ENCODE data around the gene PPFIBP1. TPM values are rescaled to one million over a fixed set of nuclear protein-coding genes. Genes with fewer than 3 reads are reported as not detected.
A peak's percentile ranks its signal among the peaks of the same experiment; 100 is the strongest.

The PPFIBP1 gene
- total RNA-seq, 3 donors from 2014 or later, result 34.4 to 86.5 (median 84.0) TPM

DNA sequence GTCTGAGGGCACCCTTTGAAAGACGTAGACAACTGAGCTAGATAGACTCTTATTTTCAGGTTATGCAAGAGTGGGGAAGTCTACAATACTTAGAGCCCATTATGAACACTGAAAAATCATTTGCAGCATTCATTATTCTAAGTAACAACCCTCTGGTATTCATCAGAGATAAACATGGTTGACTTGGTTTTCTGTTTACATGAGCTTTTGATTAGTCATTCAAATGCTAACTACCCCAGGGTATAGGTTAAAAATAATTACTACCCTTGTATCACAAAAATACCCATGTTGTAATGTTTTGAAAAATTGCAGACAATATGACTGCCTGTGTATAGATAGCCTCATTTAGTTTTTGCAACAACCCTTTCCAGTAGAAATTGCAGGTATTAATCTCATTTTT is 78.5 kb downstream of the PPFIBP1 start:
- H3K4me1 ChIP-seq, result no peaks in the 10 kb centered on the region
- no peak for TF ChIP-seq POLR2A (IDR thresholded peaks at IDR 0.05)
- TF ChIP-seq, protein P1, sequence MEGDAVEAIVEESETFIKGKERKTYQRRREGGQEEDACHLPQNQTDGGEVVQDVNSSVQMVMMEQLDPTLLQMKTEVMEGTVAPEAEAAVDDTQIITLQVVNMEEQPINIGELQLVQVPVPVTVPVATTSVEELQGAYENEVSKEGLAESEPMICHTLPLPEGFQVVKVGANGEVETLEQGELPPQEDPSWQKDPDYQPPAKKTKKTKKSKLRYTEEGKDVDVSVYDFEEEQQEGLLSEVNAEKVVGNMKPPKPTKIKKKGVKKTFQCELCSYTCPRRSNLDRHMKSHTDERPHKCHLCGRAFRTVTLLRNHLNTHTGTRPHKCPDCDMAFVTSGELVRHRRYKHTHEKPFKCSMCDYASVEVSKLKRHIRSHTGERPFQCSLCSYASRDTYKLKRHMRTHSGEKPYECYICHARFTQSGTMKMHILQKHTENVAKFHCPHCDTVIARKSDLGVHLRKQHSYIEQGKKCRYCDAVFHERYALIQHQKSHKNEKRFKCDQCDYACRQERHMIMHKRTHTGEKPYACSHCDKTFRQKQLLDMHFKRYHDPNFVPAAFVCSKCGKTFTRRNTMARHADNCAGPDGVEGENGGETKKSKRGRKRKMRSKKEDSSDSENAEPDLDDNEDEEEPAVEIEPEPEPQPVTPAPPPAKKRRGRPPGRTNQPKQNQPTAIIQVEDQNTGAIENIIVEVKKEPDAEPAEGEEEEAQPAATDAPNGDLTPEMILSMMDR (IDR thresholded peaks at IDR 0.05), result no peak
- TF ChIP-seq POLR2AphosphoS5 (IDR thresholded peaks at IDR 0.05), result no peak
- no peak overlapping the region for H3K4me3 ChIP-seq
- peak overlapping the region; percentile 14 to 40 for H3K27ac ChIP-seq
- H3K27me3 ChIP-seq, result no peaks in the 10 kb centered on the region
- H3K9me3 ChIP-seq, result no peaks in the 10 kb centered on the region
- DNase-seq (ENCODE audit: low spot score in 2 of 2), result no peak
- intact Hi-C loops (cut with DNase I; ENCODE audit: low total_unique reads), result no loop called here
- no peaks in the 10 kb centered on the region for H3K36me3 ChIP-seq

DNA sequence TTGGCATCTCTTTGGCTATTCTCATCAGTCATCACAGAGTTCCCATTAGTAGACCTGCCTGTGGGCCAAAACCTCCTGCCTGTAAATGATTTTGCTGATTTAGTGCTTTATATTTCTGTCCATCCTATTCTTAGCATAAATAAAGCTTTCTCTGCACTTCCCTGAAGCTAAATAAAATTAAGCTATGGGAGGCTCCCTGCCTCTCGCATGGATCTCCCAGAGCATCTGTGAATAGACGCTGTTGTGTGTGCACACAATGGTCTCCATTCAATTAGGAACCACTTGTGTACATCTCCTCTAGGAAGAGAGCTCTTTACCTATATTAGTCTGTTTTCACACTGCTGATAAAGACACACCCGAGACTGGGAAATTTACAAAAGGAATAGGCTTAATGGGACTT is 80.4 kb downstream of the PPFIBP1 start:
- H3K27ac ChIP-seq, result no peak overlapping the region
- no peaks in the 10 kb centered on the region for H3K36me3 ChIP-seq
- H3K27me3 ChIP-seq, result no peaks in the 10 kb centered on the region
- intact Hi-C loops (cut with DNase I; ENCODE audit: low total_unique reads), result no loop called here
- H3K4me3 ChIP-seq, result no peak overlapping the region
- no peaks in the 10 kb centered on the region for H3K9me3 ChIP-seq
- no peaks in the 10 kb centered on the region for H3K4me1 ChIP-seq
- TF ChIP-seq POLR2A (IDR thresholded peaks at IDR 0.05) (no peak), POLR2AphosphoS5 (IDR thresholded peaks at IDR 0.05) (no peak)
- TF ChIP-seq, protein P1 (IDR thresholded peaks at IDR 0.05), result no peak
- no peak for DNase-seq (ENCODE audit: low spot score in 2 of 2)

DNA sequence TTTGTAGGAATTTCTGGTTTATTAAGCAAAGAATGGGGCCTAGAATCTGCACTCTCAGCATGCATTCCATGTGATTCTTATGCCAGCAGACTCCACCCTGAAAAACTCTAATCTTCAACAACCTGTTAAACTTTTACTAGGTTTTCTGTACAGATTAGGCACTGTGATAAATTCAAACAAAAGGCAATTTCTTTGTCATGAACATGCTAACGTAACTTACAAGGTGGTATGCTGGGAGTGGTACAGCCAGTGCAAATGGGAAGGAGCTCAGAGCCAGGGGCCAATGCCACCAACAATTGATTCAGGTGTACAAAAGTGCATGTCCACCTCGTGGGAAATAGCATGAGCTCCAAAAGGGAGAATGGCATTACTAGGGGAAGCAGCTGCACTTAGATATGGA is 83.0 kb downstream of the PPFIBP1 start:
- Histone ChIP-seq H3K9me3 (no peaks in the 10 kb centered on the region), H3K27me3 (no peaks in the 10 kb centered on the region), H3K4me1 (no peaks in the 10 kb centered on the region), H3K4me3 (no peak overlapping the region), H3K27ac (no peak overlapping the region), H3K36me3 (no peaks in the 10 kb centered on the region)
- TF ChIP-seq POLR2AphosphoS5 (IDR thresholded peaks at IDR 0.05), result no peak
- no peak for TF ChIP-seq POLR2A (IDR thresholded peaks at IDR 0.05)
- TF ChIP-seq, protein P1 (IDR thresholded peaks at IDR 0.05), result no peak
- intact Hi-C loops (cut with DNase I; ENCODE audit: low total_unique reads), result no loop called here
- no peak for DNase-seq (ENCODE audit: low spot score in 2 of 2)

DNA sequence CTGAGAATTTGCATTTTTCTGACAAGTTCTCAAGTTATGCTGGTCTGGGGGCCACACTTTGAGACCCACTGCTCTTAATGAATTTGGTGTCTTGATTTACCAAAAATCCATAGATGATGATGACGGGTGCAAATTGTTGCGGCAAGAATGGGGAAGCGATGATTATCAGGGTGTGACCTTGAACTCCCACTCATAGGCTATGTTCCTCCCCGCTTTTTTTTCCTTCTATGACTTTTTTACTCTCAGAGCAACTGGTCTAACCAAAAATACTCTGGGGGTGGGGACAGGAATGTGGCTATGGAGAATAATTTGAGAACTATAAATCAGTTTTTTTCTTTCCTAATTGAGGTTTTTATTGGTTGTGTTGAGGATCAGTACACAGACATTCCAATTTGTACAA is 83.6 kb downstream of the PPFIBP1 start:
- Histone ChIP-seq H3K27ac (peak overlapping the region in 1 of 2 donors; percentile 41), H3K4me1 (no peaks in the 10 kb centered on the region)

DNA sequence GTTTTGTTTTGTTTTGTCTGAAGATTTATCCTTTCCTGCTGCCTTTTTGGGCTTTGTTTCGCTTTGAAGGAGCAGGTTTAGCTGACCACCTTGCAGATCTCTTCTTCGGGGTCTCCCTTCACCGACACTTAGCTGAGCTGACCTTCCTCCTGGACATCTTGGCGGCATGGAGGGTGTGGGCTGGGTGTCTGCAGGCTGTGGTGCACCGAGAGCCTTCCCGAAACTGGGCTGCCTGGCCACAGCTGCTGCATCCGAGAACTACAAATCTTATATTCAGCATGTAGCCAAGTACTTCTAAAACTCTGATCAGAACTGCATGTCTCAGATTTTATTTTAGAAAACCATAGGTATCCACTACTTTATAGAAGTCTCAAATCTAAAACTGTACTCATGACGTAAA is 84.9 kb downstream of the PPFIBP1 start:
- H3K4me3 ChIP-seq, result peak overlapping the region in 2 of 3 donors; percentile 22 to 45
- no peaks in the 10 kb centered on the region for H3K9me3 ChIP-seq
- no peak for DNase-seq (ENCODE audit: low spot score in 2 of 2)
- TF ChIP-seq POLR2A (IDR thresholded peaks at IDR 0.05), result no peak
- intact Hi-C loops (cut with DNase I; ENCODE audit: low total_unique reads), result no loop called here
- no peaks in the 10 kb centered on the region for H3K4me1 ChIP-seq
- peak overlapping the region; percentile 41 to 58 for H3K27ac ChIP-seq
- H3K36me3 ChIP-seq, result no peaks in the 10 kb centered on the region
- no peaks in the 10 kb centered on the region for H3K27me3 ChIP-seq

More for the DNA sequence above, 83.6 kb downstream of the PPFIBP1 start:
- no peaks in the 10 kb centered on the region for H3K27me3 ChIP-seq
- H3K36me3 ChIP-seq, result no peaks in the 10 kb centered on the region
- intact Hi-C loops (cut with DNase I; ENCODE audit: low total_unique reads), result no loop called here
- no peak for TF ChIP-seq POLR2A (IDR thresholded peaks at IDR 0.05)
- TF ChIP-seq POLR2AphosphoS5 (IDR thresholded peaks at IDR 0.05), result no peak
- TF ChIP-seq, protein P1 (IDR thresholded peaks at IDR 0.05), result no peak
- DNase-seq (ENCODE audit: low spot score in 2 of 2), result no peak
- no peak overlapping the region for H3K4me3 ChIP-seq
- no peaks in the 10 kb centered on the region for H3K9me3 ChIP-seq

DNA sequence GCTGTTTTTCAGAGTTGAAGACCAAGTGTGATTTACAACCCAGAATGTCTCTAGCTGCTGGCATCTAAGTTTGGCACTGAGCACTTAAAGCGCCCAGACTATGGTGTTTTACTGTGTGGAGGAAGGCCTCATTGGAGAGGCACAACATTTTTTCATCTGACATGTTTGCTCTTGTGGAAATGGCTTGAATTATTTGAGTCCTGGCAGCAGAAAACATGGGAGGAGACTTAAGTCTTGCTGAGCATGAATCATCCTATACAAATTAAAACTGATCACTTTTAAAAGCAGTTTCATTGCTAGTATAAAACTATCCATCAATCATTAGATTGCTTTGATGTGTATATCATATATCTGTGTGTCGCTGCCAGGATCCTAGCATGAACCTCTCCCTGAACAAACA is 86.4 kb downstream of the PPFIBP1 start:
- H3K27ac ChIP-seq, result peak overlapping the region in 1 of 2 donors; percentile 58
- no peaks in the 10 kb centered on the region for H3K4me1 ChIP-seq
- no peaks in the 10 kb centered on the region for H3K9me3 ChIP-seq
- TF ChIP-seq, protein P1 (IDR thresholded peaks at IDR 0.05), result no peak
- TF ChIP-seq POLR2A (IDR thresholded peaks at IDR 0.05) (no peak), POLR2AphosphoS5 (IDR thresholded peaks at IDR 0.05) (no peak)
- H3K4me3 ChIP-seq, result no peak overlapping the region
- H3K27me3 ChIP-seq, result no peaks in the 10 kb centered on the region
- no peaks in the 10 kb centered on the region for H3K36me3 ChIP-seq
- DNase-seq (ENCODE audit: low spot score in 2 of 2), result peak in 1 of 2 donors; percentile 37
- intact Hi-C loops (cut with DNase I; ENCODE audit: low total_unique reads), result no loop called here

All from breast epithelium (tissue), 4 donors.